ENCODE results near the gene NME4.

GRCh38 chr16:397736-398332 is 835 bp downstream of the NME4 start:
- TF ChIP-seq EZH2 (IDR thresholded peaks at IDR 0.05) (no peak), JUND (IDR thresholded peaks at IDR 0.05) (no peak), CTCF (IDR thresholded peaks at IDR 0.05 in 2 of 3, conservative IDR thresholded peaks at IDR 0.05 in 1 of 3; ENCODE audit: borderline replicate concordance in 1 of 3, insufficient read depth in 1 of 3, low read depth in 2 of 3, low read length in 2 of 3) (peak in 2 of 3 experiments; percentile 33 to 35; a peak in 4 of 6 replicates), ZNF274 (IDR thresholded peaks at IDR 0.05; ENCODE audit: low read depth, low read length) (no peak), ATF3 (IDR thresholded peaks at IDR 0.05) (no peak), POLR2A (IDR thresholded peaks at IDR 0.05; ENCODE audit: borderline replicate concordance, extremely low read depth, insufficient read depth, insufficient read length) (no peak), RAD21 (IDR thresholded peaks at IDR 0.05; ENCODE audit: low read depth) (no peak)
- TF ChIP-seq, protein P1, sequence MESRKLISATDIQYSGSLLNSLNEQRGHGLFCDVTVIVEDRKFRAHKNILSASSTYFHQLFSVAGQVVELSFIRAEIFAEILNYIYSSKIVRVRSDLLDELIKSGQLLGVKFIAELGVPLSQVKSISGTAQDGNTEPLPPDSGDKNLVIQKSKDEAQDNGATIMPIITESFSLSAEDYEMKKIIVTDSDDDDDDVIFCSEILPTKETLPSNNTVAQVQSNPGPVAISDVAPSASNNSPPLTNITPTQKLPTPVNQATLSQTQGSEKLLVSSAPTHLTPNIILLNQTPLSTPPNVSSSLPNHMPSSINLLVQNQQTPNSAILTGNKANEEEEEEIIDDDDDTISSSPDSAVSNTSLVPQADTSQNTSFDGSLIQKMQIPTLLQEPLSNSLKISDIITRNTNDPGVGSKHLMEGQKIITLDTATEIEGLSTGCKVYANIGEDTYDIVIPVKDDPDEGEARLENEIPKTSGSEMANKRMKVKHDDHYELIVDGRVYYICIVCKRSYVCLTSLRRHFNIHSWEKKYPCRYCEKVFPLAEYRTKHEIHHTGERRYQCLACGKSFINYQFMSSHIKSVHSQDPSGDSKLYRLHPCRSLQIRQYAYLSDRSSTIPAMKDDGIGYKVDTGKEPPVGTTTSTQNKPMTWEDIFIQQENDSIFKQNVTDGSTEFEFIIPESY (IDR thresholded peaks at IDR 0.05; ENCODE audit: extremely low read depth, insufficient replicate concordance, low read length) = no peak

Measured in HCT116 (cell line).